AG09309 (cell line): ENCODE measurements around the gene CDC14B.
"Not testable (repeated sequence)": the region's sequence is repeated elsewhere in the genome, so short reads cannot be mapped to it uniquely, and the experiment has no call there.

Source experiments
- DNase-seq: peaks from one replicate; pipeline ENCODE4 v3.0.0-alpha.2; 2010; ENCODE audit warnings: low read depth
- H3K4me3 ChIP-seq: 2 replicates; pipeline ENCODE4 v1.5.1; 2011; ENCODE audit warnings: mild to moderate bottlenecking, low read depth, low read length, moderate library complexity; ENCODE audit not compliant: control insufficient read depth
- TF ChIP-seq, protein P1 (sequence below): IDR thresholded peaks from 2 replicates; pipeline ENCODE4 v1.5.1; 2011; ENCODE audit warnings: mild to moderate bottlenecking, low read depth, low read length, inconsistent platforms; ENCODE audit not compliant: insufficient read depth, control insufficient read depth; ENCODE audit errors: missing control alignments

The CDC14B gene

DNA sequence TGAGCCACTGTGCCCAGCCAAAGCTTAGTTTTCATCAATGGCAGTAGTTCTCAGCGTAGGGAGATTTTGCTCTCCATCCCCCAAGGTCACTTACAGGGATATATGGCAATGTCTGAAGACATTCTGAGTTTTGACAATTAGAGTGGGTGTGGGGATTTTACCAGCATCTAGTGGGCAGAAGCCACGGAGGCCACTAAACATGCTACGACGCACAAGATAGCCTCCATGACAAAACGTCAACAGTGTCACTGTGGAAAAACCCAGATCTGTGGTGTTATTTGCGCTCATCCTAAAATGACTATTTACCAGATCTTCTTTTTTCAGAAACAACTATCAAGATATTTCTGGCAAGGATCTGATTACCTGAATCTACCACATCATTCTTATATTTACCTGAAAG is 68.2 kb downstream of the CDC14B start:
- TF ChIP-seq, protein P1, sequence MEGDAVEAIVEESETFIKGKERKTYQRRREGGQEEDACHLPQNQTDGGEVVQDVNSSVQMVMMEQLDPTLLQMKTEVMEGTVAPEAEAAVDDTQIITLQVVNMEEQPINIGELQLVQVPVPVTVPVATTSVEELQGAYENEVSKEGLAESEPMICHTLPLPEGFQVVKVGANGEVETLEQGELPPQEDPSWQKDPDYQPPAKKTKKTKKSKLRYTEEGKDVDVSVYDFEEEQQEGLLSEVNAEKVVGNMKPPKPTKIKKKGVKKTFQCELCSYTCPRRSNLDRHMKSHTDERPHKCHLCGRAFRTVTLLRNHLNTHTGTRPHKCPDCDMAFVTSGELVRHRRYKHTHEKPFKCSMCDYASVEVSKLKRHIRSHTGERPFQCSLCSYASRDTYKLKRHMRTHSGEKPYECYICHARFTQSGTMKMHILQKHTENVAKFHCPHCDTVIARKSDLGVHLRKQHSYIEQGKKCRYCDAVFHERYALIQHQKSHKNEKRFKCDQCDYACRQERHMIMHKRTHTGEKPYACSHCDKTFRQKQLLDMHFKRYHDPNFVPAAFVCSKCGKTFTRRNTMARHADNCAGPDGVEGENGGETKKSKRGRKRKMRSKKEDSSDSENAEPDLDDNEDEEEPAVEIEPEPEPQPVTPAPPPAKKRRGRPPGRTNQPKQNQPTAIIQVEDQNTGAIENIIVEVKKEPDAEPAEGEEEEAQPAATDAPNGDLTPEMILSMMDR = no peak
- H3K4me3 ChIP-seq = no peak overlapping the region
- no peak for DNase-seq

DNA sequence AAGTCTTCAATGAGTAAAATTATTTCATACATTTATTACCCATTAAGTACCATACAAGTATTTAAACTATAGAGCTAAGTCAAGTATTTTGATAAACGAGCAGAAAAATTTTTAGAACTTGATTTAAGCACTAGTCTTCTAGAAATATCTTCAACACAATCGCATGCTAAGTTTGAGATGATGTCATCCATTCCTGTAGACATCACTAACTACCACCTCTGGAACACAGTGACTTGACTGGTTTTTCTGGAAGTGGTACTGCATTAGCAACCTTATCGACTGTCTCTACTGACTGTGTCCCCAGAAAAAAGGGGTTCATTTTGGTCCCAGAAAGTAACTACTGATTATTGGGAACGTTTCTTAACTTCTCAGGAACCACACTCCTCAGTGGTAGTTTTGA is 69.0 kb downstream of the CDC14B start:
- no peak for DNase-seq
- TF ChIP-seq, protein P1 = no peak
- no peak overlapping the region for H3K4me3 ChIP-seq

DNA sequence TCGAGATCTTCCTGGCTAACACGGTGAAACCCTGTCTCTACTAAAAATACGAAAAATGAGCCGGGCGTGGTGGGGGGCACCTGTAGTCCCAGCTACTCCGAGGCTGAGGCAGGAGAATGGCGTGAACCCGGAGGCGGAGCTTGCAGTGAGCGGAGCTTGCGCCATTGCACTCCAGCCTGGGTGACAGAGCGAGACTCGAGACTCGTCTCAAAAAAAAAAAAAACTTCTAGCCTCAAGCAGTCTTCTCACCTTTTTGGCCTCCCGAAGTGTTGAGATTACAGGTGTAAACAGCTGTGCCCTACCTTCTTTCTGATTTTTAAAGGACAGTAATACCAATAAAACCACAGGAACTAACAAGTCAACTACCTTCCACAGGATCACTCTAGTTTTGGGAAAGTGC is 76.5 kb downstream of the CDC14B start:
- H3K4me3 ChIP-seq, DNase-seq: not testable (repeated sequence)

DNA sequence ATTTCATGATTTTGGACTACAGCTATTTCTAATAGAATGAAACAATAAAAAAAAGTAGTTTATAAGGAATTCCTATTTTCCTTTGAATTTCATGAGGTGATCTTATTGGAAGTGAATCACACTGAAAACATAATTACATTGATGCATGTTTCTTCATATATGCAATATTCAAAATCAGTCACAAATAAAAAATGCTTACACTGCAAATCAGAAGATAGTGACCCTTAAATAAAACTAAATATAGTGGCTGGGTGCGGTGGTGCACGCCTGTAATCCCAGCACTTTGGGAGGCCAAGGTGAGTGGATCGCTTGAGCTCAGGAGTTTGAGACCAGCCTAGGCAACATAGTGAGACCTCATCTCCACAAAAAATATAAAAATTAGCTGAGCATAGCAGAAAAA is 79.5 kb downstream of the CDC14B start:
- H3K4me3 ChIP-seq = no peak overlapping the region
- TF ChIP-seq, protein P1 = no peak
- DNase-seq = no peak

DNA sequence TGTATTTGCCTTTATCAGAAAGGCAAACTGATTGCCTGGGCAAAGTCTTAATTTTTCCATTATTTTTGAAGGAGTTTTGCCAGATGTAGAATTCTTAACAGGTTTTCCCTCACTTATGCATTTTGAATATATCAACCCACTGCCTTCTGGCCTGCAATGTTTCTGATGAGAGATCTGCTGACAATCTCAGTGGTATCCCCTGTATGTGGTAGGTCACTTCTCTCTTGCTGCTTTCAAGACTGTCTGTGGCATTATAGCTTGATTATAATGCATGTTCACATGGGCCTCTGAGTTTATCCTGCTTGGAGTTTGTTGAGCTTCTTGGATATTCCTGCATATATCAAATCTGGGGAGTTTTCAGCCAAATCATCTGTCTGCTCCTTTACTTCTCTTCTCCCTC is 87.5 kb downstream of the CDC14B start:
- TF ChIP-seq, protein P1 = no peak
- no peak for DNase-seq
- H3K4me3 ChIP-seq = no peak overlapping the region

DNA sequence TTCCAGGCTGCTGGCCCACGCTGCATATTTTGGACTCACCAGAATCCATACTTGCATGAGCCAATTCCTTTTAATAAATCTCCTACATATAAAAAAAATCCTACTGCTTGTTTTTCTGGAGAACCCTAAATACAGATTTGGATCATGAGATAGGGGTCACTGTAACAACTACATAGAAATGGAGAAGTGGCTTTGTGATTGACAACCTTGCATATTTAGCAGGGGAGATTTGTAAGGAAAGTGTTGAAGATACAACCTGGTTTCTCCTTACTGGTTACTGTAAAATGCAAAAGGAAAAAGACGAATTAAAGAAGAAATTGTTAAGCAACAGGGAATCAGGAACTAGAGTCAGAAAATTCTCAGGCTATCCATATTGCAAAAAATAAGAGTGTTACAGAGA is 94.9 kb downstream of the CDC14B start:
- DNase-seq = no peak
- no peak overlapping the region for H3K4me3 ChIP-seq
- TF ChIP-seq, protein P1 = no peak

DNA sequence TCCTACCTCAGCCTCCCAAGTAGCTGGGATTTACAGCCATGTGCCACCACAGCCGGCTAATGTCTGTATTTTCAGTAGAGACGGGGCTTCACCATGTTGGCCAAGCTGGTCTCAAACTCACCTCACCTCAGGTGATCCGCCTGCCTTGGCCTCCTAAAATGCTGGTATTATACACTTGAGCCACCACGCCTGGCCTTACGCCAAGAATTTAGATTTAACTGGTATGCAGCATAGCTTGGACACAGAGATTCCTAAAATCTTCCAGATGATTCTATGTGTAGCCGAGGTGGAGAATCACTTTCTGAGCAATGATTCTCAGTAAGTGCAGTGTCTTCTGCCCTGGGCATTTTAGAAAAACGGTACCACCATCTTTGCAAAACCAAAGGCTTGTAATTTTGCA is 95.6 kb downstream of the CDC14B start:
- DNase-seq = no peak
- no peak overlapping the region for H3K4me3 ChIP-seq
- TF ChIP-seq, protein P1 = no peak
